Pons (tissue), 1 donor: ENCODE results near the gene ASB18.

Experiments
- DNase-seq: peaks from one replicate; pipeline ENCODE4 v3.0.0-alpha.2; 2016; ENCODE audit warnings: low spot score

Gene ASB18

GRCh38 chr2:236162031-236162845 is 102.0 kb downstream of the ASB18 start:
- no peak for DNase-seq

- no peak for DNase-seq
Observed at GRCh38 chr2:236161531-236161930, 102.7 kb downstream of the ASB18 start.

GRCh38 chr2:236161082-236161462 is 103.1 kb downstream of the ASB18 start:
- DNase-seq: no peak

GRCh38 chr2:236160366-236161081 is 103.7 kb downstream of the ASB18 start:
- no peak for DNase-seq

GRCh38 chr2:236159778-236160170 is 104.4 kb downstream of the ASB18 start:
- no peak for DNase-seq

GRCh38 chr2:236158969-236159777 is 105.0 kb downstream of the ASB18 start:
- no peak for DNase-seq

GRCh38 chr2:236157815-236158498 is 106.2 kb downstream of the ASB18 start:
- DNase-seq: no peak

GRCh38 chr2:236157366-236157765 is 106.8 kb downstream of the ASB18 start:
- no peak for DNase-seq

GRCh38 chr2:236156860-236157194 is 107.4 kb downstream of the ASB18 start:
- DNase-seq: no peak

GRCh38 chr2:236156095-236156859 is 107.9 kb downstream of the ASB18 start:
- DNase-seq: no peak

GRCh38 chr2:236155406-236155805 is 108.8 kb downstream of the ASB18 start:
- no peak for DNase-seq

GRCh38 chr2:236146436-236146835 is 117.8 kb downstream of the ASB18 start:
- no peak for DNase-seq

GRCh38 chr2:236143811-236144210 is 120.4 kb downstream of the ASB18 start:
- no peak for DNase-seq
